K562 (cell line): ENCODE results near the gene HIVEP2. TPM values are rescaled to one million over a fixed set of nuclear protein-coding genes. Genes with fewer than 3 reads are reported as not detected.

Experiments
- ATAC-seq: fragments of 200-7000 bp; cut with Tn5 transposase; 3 replicates; pipeline ENCODE4 v1.9.1; 2020; ENCODE audit warnings: moderate library complexity
- BruUV-seq: library from RNA; stranded (reverse); fragments of 400-500 nt; replicated peaks from 2 replicates; lab custom pipeline; 2021; lab: Mats Ljungman, UMichigan
- CTCF ChIA-PET: fragments of 300-600 bp; formaldehyde crosslinking; extraction: SDS; loops from one replicate; lab custom pipeline; 2021; ENCODE audit warnings: low intra/inter-chr PET ratio; lab: Yijun Ruan, JAX
- POLR2A ChIA-PET: fragments of 300-600, 350-650 bp; sonication (Branson Sonifier 250); formaldehyde crosslinking; extraction: SDS; loops from one replicate; lab custom pipeline; 2021; ENCODE audit warnings: antibody characterized with exemption, inconsistent platforms; lab: Yijun Ruan, JAX
- DNase-seq, 4 experiments: peaks; one replicate each; pipeline versions ENCODE4 v3.0.0 to v3.0.0-alpha.2; 2011 to 2018; ENCODE audit warnings: low spot score in 3 of 4, mixed read lengths in 3 of 4; ENCODE audit errors: extremely low read depth in 1 of 4
- FAIRE-seq: peaks from 2 replicates; lab custom pipeline; 2011; peaks lifted over from hg19 to GRCh38; lab: Jason Lieb, UNC
- H2AFZ ChIP-seq: 2 replicates; pipeline ENCODE4 v1.6.0; 2011; ENCODE audit warnings: low read depth, low read length, control low read depth, inconsistent platforms
- H3K27ac ChIP-seq: fragments of 200-600 bp; 3 replicates; pipeline ENCODE4 v1.8.0; 2011; ENCODE audit warnings: low read depth, mild to moderate bottlenecking, control low read depth, inconsistent platforms, low read length, moderate library complexity, mixed read lengths; ENCODE audit errors: extremely low read depth
- H3K27me3 ChIP-seq, 2 experiments: fragments of 300-600 bp in 1 of 2; 2 replicates in 1 of 2; 3 replicates in 1 of 2; pipeline versions ENCODE4 v1.6.0 to v1.8.0; 2011; ENCODE audit warnings: inconsistent platforms in 2 of 2, low read length in 2 of 2, mild to moderate bottlenecking in 1 of 2, mixed read lengths in 1 of 2, moderate library complexity in 1 of 2; ENCODE audit not compliant: control insufficient read depth in 2 of 2, insufficient read depth in 2 of 2
- H3K36me3 ChIP-seq: fragments of 300-600 bp; 3 replicates; pipeline ENCODE4 v1.8.0; 2011; ENCODE audit warnings: mild to moderate bottlenecking, low read length, inconsistent platforms; ENCODE audit not compliant: control insufficient read depth, insufficient read depth
- H3K4me1 ChIP-seq, 2 experiments: fragments of 200-600 bp in 1 of 2; replicated peaks in 1 of 2; 2 replicates in 1 of 2; 3 replicates in 1 of 2; pipeline versions ENCODE4 v1.5.1 to v1.8.0; 2011; ENCODE audit warnings: inconsistent platforms in 2 of 2, low read length in 2 of 2, mild to moderate bottlenecking in 1 of 2, mixed read lengths in 1 of 2, moderate library complexity in 1 of 2; ENCODE audit not compliant: control insufficient read depth in 2 of 2, insufficient read depth in 2 of 2
- H3K4me2 ChIP-seq: 2 replicates; pipeline ENCODE4 v1.6.1; 2011; ENCODE audit warnings: low read length, control low read depth, inconsistent platforms, mixed read lengths; ENCODE audit not compliant: insufficient read depth
- H3K4me3 ChIP-seq: fragments of 200-600 bp; sonication (generic), shearing (Covaris generic); 2 replicates; pipeline ENCODE4 v1.5.1; 2016; ENCODE audit warnings: control low read depth, inconsistent platforms
- H3K79me2 ChIP-seq: fragments of 200-600 bp; 3 replicates; pipeline ENCODE4 v1.8.0; 2011; ENCODE audit warnings: low read length, inconsistent platforms; ENCODE audit not compliant: control insufficient read depth, insufficient read depth
- H3K9ac ChIP-seq, 2 experiments: 2 replicates each; pipeline versions ENCODE4 v1.6.0 to v1.6.1; 2011; ENCODE audit warnings: low read depth in 2 of 2, low read length in 2 of 2, control low read depth in 1 of 2, inconsistent platforms in 1 of 2, mild to moderate bottlenecking in 1 of 2, mixed read lengths in 1 of 2; ENCODE audit not compliant: insufficient read depth in 1 of 2
- H3K9me1 ChIP-seq: one replicate; pipeline ENCODE4 v1.6.0; 2011; ENCODE audit warnings: inconsistent platforms, mild to moderate bottlenecking, low read length, moderate library complexity; ENCODE audit not compliant: control insufficient read depth, insufficient read depth
- H3K9me3 ChIP-seq: replicated peaks from 2 replicates; pipeline ENCODE4 v1.5.1; 2011; ENCODE audit warnings: low read depth, low read length, inconsistent platforms; ENCODE audit not compliant: control insufficient read depth, insufficient read depth
- H4K20me1 ChIP-seq: replicated peaks from 2 replicates; pipeline ENCODE4 v1.6.1; 2011; ENCODE audit warnings: low read length, inconsistent platforms, mixed read lengths; ENCODE audit not compliant: control insufficient read depth, insufficient read depth
- E2F1 ChIP-seq: sonication (generic); formaldehyde crosslinking; IDR thresholded peaks from 2 replicates; pipeline ENCODE4 v1.8.1; 2023; ENCODE audit warnings: mild to moderate bottlenecking, missing genetic modification reagents, moderate library complexity
- EWSR1 ChIP-seq: fragments of 450-650 bp; IDR thresholded peaks from 2 replicates; pipeline ENCODE4 v1.6.1; 2018; ENCODE audit warnings: borderline replicate concordance, mild to moderate bottlenecking, low read depth, moderate library complexity; ENCODE audit not compliant: partially characterized antibody
- FOXA1 ChIP-seq: fragments of 450-650 bp; IDR thresholded peaks from 2 replicates; pipeline ENCODE4 v1.6.1; 2016; ENCODE audit warnings: mild to moderate bottlenecking, borderline replicate concordance
- KDM4B ChIP-seq, 2 experiments: fragments of 450-650 bp in 1 of 2; sonication (generic) in 1 of 2; IDR thresholded peaks; 2 replicates each; pipeline ENCODE4 v1.6.1; 2016 to 2017; ENCODE audit warnings: borderline replicate concordance in 2 of 2, antibody characterized with exemption in 1 of 2, low read depth in 1 of 2, mild to moderate bottlenecking in 1 of 2
- MAFF ChIP-seq: IDR thresholded peaks from 2 replicates; pipeline ENCODE4 v1.6.1; 2012; ENCODE audit warnings: low read length, improper control_type of control experiment
- MNT ChIP-seq, 2 experiments: fragments of 450-650 bp; conservative IDR thresholded peaks; 2 replicates each; pipeline ENCODE4 v1.6.1; 2017; ENCODE audit warnings: mild to moderate bottlenecking in 2 of 2, moderate library complexity in 2 of 2
- NFIC ChIP-seq: fragments of 450-650 bp; IDR thresholded peaks from 2 replicates; pipeline ENCODE4 v1.6.1; 2017; ENCODE audit warnings: mild to moderate bottlenecking, inconsistent platforms
- RB1 ChIP-seq: fragments of 450-650 bp; IDR thresholded peaks from 2 replicates; pipeline ENCODE4 v1.6.1; 2017; ENCODE audit warnings: low read depth, mild to moderate bottlenecking
- ZBTB7A ChIP-seq: IDR thresholded peaks from 2 replicates; pipeline ENCODE4 v1.6.1; 2011; ENCODE audit warnings: low read depth, mild to moderate bottlenecking, low read length, moderate library complexity, borderline replicate concordance; ENCODE audit not compliant: control insufficient read depth
- ZNF253 ChIP-seq: fragments of 250-450 bp; sonication (Bioruptor Pico); conservative IDR thresholded peaks from 2 replicates; pipeline ENCODE4 v1.6.1; 2021; ENCODE audit warnings: mild to moderate bottlenecking
- WGBS: fragments of 100-300 bp; shearing (Covaris generic); methylation state at CpG from one replicate; pipeline ENCODE4 v1.1.6; 2016; ENCODE audit warnings: low coverage, mixed read lengths; ENCODE audit not compliant: insufficient coverage; ENCODE audit errors: missing lambda C conversion rate; 5-methylcytosine and 5-hydroxymethylcytosine counted together
- in situ Hi-C: fragments of 300-500 bp; cut with MboI; formaldehyde crosslinking; loops from 4 replicates; pipeline ENCODE4 v1.15.0; 2018; ENCODE audit warnings: inconsistent platforms, mixed read lengths
- intact Hi-C: fragments of 100-400 bp; cut with micrococcal nuclease; formaldehyde crosslinking; loops from 2 replicates; pipeline ENCODE4 v1.14.2; 2022
- polyA plus RNA-seq, 8 experiments: library from polyadenylated mRNA; depleted of rRNA in 4 of 8; stranded (reverse) in 5 of 8; unstranded in 3 of 8; fragments of >200 nt; fragmentation: Nextera tagmentation in 2 of 8; fragmentation: Illumina TruSeq in 1 of 8; extraction: Ambion mirVana in 2 of 8; extraction: Trizol in 1 of 8; gene quantifications; 2 replicates each; pipeline versions ENCODE4 v1.2.1 to v1.2.3, GENCODE V29; 2011 to 2014; ENCODE audit warnings: inconsistent platforms in 1 of 8, missing spikeins in 1 of 8
- total RNA-seq, 7 experiments: library from RNA; depleted of rRNA in 6 of 7; stranded (reverse); fragments of >200 nt in 6 of 7; fragmentation: Illumina TruSeq in 2 of 7; extraction: Trizol in 2 of 7; gene quantifications; 2 replicates each; pipeline versions ENCODE4 v1.2.1 to v1.2.3, GENCODE V29; 2011 to 2021; ENCODE audit warnings: low replicate concordance in 1 of 7

Gene HIVEP2
- total and polyA plus RNA-seq, 9 of the 15 experiments (the other 6 are each of a cell fraction or from before 2014, with no cell fraction given): under 0.01 to 1.2 (median 0.31) TPM

- DNase-seq (peak in 1 of 4 experiments; percentile 23), FAIRE-seq (no peak)
- H3K27ac ChIP-seq: no peak overlapping the region
- no peak overlapping the region for H3K4me3 ChIP-seq
- H4K20me1 ChIP-seq: no peaks in the 10 kb centered on the region
- no peak overlapping the region for H2AFZ ChIP-seq
- H3K4me2 ChIP-seq: no peak overlapping the region
- POLR2A ChIA-PET: interaction anchor here (0.6 kb wide), 1 partner anchor 85 kb away, joined by 3 read pairs; no protein-coding TSS in a partner anchor
- CTCF ChIA-PET: no interaction called here
- BruUV-seq: no TSS peak
- H3K9ac ChIP-seq: peak overlapping the region in 1 of 2 experiments; percentile 37; a peak in 1 of 4 replicates
- H3K79me2 ChIP-seq: no peaks in the 10 kb centered on the region
- 2% methylated on average over 23 of the region's 23 CpGs for WGBS
- intact Hi-C loops: no loop called here
- no peak for TF ChIP-seq KDM4B (IDR thresholded peaks at IDR 0.05; ENCODE audit: borderline replicate concordance in 2 of 2, low read depth in 1 of 2)
- peak; percentile 35 for TF ChIP-seq NFIC
- TF ChIP-seq, all 486 proteins: peak for 1
- ATAC-seq: peak; percentile 74
- in situ Hi-C loops: no loop called here
- H3K36me3 ChIP-seq: no peaks in the 10 kb centered on the region
- no peaks in the 10 kb centered on the region for H3K9me3 ChIP-seq
- H3K9me1 ChIP-seq: no peaks in the 10 kb centered on the region
- 0 out of 5 replicates have a peak, but pooled peaks cover 0 to 3% of the 10 kb centered on the region in 2 experiments for H3K4me1 ChIP-seq
- H3K27me3 ChIP-seq: peaks cover 12 to 16% of the 10 kb centered on the region in 2 experiments; a peak in 4 of 5 replicates
These were observed 99.1 kb downstream of the HIVEP2 start for GRCh38 chr6:142845624-142846458.

GRCh38 chr6:142845143-142845571 lies 99.8 kb downstream of the HIVEP2 start:
- ATAC-seq (no peak), DNase-seq (no peak), FAIRE-seq (no peak)
- Histone ChIP-seq H3K4me2 (no peak overlapping the region), H3K27me3 (peaks cover 12 to 16% of the 10 kb centered on the region in 2 experiments; a peak in 4 of 5 replicates), H3K9ac (no peak overlapping the region), H3K9me1 (no peaks in the 10 kb centered on the region), H3K79me2 (no peaks in the 10 kb centered on the region), H4K20me1 (no peaks in the 10 kb centered on the region), H3K36me3 (no peaks in the 10 kb centered on the region), H3K4me1 (0 out of 5 replicates have a peak, but pooled peaks cover 0 to 3% of the 10 kb centered on the region in 2 experiments), H3K27ac (no peak overlapping the region), H3K9me3 (no peaks in the 10 kb centered on the region), H3K4me3 (no peak overlapping the region), H2AFZ (no peak overlapping the region)
- 0% methylated on average over 2 of the region's 2 CpGs for WGBS
- BruUV-seq: no TSS peak
- CTCF ChIA-PET: no interaction called here
- POLR2A ChIA-PET: no interaction called here
- in situ Hi-C loops (no loop called here), intact Hi-C loops (no loop called here)
- no peak for TF ChIP-seq FOXA1
- TF ChIP-seq ZBTB7A: no peak
- TF ChIP-seq EWSR1: no peak
- no peak for TF ChIP-seq RB1
- TF ChIP-seq ZNF253: no peak
- TF ChIP-seq E2F1 (CRISPR knock-in tag): no peak
- TF ChIP-seq MNT (conservative IDR thresholded peaks at IDR 0.05): no peak
- TF ChIP-seq MAFF: no peak
